Gastroesophageal sphincter (tissue), 4 donors: Measurements from ENCODE around the gene RRBP1. TPM values are rescaled to one million over a fixed set of nuclear protein-coding genes. Genes with fewer than 3 reads are reported as not detected.

ENCODE experiments used
- ATAC-seq: fragments of 150-250 bp; one replicate; pipeline ENCODE4 v1.9.1; 2016; ENCODE audit warnings: mild to moderate bottlenecking, moderate library complexity
- H3K27ac ChIP-seq, 4 donors: fragments of 200-600 bp; sonication (generic) in 3 of 4; 1 replicate in 3 of 4; 2 replicates in 1 of 4; pipeline ENCODE4 v1.5.1; 2016 to 2019
- H3K27me3 ChIP-seq: fragments of 200-600 bp; sonication (generic); one replicate; pipeline ENCODE4 v1.5.1; 2019
- H3K36me3 ChIP-seq, 2 donors: fragments of 200-600 bp; sonication (generic); one replicate each; pipeline ENCODE4 v1.5.1; 2019; ENCODE audit warnings: control low read depth in 1 of 2
- H3K4me1 ChIP-seq, 3 donors: fragments of 200-600 bp; sonication (generic); 1 replicate in 2 of 3; 2 replicates in 1 of 3; pipeline ENCODE4 v1.5.1; 2016 to 2019; ENCODE audit warnings: control low read depth in 2 of 3
- H3K4me3 ChIP-seq, 2 donors: fragments of 200-600 bp; sonication (generic); one replicate each; pipeline ENCODE4 v1.5.1; 2019; ENCODE audit warnings: mild to moderate bottlenecking in 1 of 2, moderate library complexity in 1 of 2
- H3K9me3 ChIP-seq, 3 donors: fragments of 200-600 bp; sonication (generic); one replicate each; pipeline ENCODE4 v1.5.1; 2017 to 2019; ENCODE audit warnings: control low read depth in 2 of 3
- EP300 ChIP-seq: sonication (generic); formaldehyde crosslinking; IDR thresholded peaks from one replicate; pipeline ENCODE4 v1.6.1; 2017; ENCODE audit warnings: antibody characterized with exemption, mild to moderate bottlenecking
- POLR2A ChIP-seq, 2 donors: fragments of 450-650 bp; IDR thresholded peaks; one replicate each; pipeline ENCODE4 v1.6.1; 2017; ENCODE audit warnings: antibody characterized with exemption in 2 of 2, mild to moderate bottlenecking in 2 of 2, moderate library complexity in 1 of 2
- POLR2AphosphoS5 ChIP-seq: sonication (generic); formaldehyde crosslinking; IDR thresholded peaks from one replicate; pipeline ENCODE4 v1.6.1; 2017; ENCODE audit warnings: antibody characterized with exemption
- WGBS, 2 donors: methylation state at CpG; one replicate each; pipeline ENCODE4 v1.1.5; 2018; ENCODE audit warnings: low coverage in 1 of 2; 5-methylcytosine and 5-hydroxymethylcytosine counted together
- total RNA-seq, 4 donors: library from RNA; depleted of rRNA; stranded (reverse); fragments of >200 nt; gene quantifications; one replicate each; pipeline ENCODE4 v1.1.0, GENCODE V29; 2016
- TF ChIP-seq, protein P1 (sequence below), 4 experiments: fragments of 200-600 bp in 2 of 4; fragments of 450-650 bp in 2 of 4; sonication (generic) in 1 of 4; IDR thresholded peaks; one replicate each; pipeline ENCODE4 v1.5.1; 2017 to 2019; ENCODE audit warnings: antibody characterized with exemption in 4 of 4, mild to moderate bottlenecking in 2 of 4, moderate library complexity in 2 of 4

The RRBP1 gene
- total RNA-seq, 4 donors from 2014 or later, result 61.2 to 89.8 (median 64.7) TPM

DNA sequence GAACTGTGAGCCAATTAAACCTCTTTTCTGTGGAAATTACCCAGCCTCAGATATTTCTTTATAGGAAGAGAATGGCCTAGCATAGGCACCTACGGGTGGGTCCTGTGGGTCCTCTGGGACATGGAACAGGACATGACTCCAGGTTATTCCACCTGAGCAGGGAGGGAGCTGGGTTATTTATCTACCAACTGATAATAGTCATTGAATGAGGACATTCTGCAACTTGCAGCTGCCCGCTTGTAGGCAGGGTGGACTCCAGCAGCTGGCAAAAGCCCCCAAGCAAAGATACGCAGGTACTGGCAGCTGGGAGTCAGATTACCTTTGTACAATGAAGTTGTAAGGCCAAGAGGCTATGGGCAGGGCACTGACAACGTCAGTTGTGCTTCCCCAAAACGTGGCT, 16.3 kb upstream of the RRBP1 start:
- Histone ChIP-seq H3K27ac (no peak overlapping the region), H3K4me1 (peaks cover 0 to 8% (median 0%) of the 10 kb centered on the region in 3 donors), H3K9me3 (peaks cover 0 to 9% (median 0%) of the 10 kb centered on the region in 3 donors), H3K4me3 (no peak overlapping the region), H3K36me3 (no peaks in the 10 kb centered on the region), H3K27me3 (no peaks in the 10 kb centered on the region)
- TF ChIP-seq, protein P1, sequence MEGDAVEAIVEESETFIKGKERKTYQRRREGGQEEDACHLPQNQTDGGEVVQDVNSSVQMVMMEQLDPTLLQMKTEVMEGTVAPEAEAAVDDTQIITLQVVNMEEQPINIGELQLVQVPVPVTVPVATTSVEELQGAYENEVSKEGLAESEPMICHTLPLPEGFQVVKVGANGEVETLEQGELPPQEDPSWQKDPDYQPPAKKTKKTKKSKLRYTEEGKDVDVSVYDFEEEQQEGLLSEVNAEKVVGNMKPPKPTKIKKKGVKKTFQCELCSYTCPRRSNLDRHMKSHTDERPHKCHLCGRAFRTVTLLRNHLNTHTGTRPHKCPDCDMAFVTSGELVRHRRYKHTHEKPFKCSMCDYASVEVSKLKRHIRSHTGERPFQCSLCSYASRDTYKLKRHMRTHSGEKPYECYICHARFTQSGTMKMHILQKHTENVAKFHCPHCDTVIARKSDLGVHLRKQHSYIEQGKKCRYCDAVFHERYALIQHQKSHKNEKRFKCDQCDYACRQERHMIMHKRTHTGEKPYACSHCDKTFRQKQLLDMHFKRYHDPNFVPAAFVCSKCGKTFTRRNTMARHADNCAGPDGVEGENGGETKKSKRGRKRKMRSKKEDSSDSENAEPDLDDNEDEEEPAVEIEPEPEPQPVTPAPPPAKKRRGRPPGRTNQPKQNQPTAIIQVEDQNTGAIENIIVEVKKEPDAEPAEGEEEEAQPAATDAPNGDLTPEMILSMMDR (IDR thresholded peaks at IDR 0.05), result no peak
- TF ChIP-seq POLR2A (IDR thresholded peaks at IDR 0.05), result no peak
- no peak for TF ChIP-seq POLR2AphosphoS5
- no peak for TF ChIP-seq EP300
- WGBS, 2 donors, result 53% methylated on average over 3 of the region's 5 CpGs; no CpG with 5 or more reads in 1 of the 2 donors
- ATAC-seq, result no peak

DNA sequence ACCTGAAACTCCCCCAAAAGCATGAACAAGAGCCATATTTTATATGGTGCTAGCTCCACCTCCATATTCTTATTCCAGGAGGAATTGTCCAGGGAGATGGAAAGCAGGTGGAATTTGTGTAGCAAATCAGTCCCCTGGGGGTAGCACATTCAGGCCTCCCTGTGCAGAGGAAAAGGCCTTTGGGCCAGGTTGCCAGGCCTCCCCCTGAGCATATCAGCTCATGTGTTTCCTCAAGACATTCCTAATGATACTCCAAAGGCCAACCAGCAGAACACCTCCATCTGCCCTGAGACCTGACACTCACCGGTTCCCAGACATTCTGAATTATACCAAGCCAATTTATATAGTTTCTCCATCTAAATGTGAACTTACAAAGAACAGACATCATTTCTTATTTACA, 15.1 kb upstream of the RRBP1 start:
- no peak for ATAC-seq
- TF ChIP-seq POLR2A (IDR thresholded peaks at IDR 0.05) (no peak), POLR2AphosphoS5 (no peak), EP300 (no peak)
- TF ChIP-seq, protein P1 (IDR thresholded peaks at IDR 0.05), result no peak
- H3K36me3 ChIP-seq, result no peaks in the 10 kb centered on the region
- no peak overlapping the region for H3K27ac ChIP-seq
- H3K4me1 ChIP-seq, result peaks cover 0 to 20% (median 0%) of the 10 kb centered on the region in 3 donors
- no peaks in the 10 kb centered on the region for H3K27me3 ChIP-seq
- WGBS, 2 donors, result 100% methylated on average over 1 of the region's 1 CpG
- H3K9me3 ChIP-seq, result peaks cover 0 to 9% (median 0%) of the 10 kb centered on the region in 3 donors
- no peak overlapping the region for H3K4me3 ChIP-seq

DNA sequence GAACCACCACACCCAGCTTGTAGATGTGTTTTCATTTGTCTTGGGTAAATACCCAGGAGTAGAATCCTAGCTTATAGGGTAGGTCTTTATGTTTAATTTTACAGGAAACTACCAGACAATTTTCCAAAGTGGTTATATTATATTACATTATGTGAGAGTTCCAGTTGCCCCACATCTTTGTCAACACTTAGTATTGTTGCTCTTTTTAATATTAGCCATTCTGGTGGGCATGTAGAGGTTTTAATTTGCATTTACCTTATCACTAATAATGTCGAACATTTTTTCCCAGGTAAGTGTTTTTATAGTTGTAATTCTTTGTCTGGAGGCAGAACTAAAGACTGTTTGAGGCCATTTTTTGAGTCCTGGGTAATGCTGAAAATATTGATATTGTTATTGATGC, 14.2 kb upstream of the RRBP1 start:
- TF ChIP-seq, protein P1 (IDR thresholded peaks at IDR 0.05), result no peak
- TF ChIP-seq POLR2A (IDR thresholded peaks at IDR 0.05), result no peak
- TF ChIP-seq EP300, result no peak
- TF ChIP-seq POLR2AphosphoS5, result no peak
- ATAC-seq, result no peak
- H3K27me3 ChIP-seq, result no peaks in the 10 kb centered on the region
- H3K27ac ChIP-seq, result no peak overlapping the region
- H3K36me3 ChIP-seq, result no peaks in the 10 kb centered on the region
- WGBS, 2 donors, result 100% methylated on average over 1 of the region's 1 CpG
- H3K9me3 ChIP-seq, result peaks cover 0 to 9% (median 0%) of the 10 kb centered on the region in 3 donors
- no peak overlapping the region for H3K4me3 ChIP-seq
- peaks cover 0 to 29% (median 0%) of the 10 kb centered on the region in 3 donors for H3K4me1 ChIP-seq

DNA sequence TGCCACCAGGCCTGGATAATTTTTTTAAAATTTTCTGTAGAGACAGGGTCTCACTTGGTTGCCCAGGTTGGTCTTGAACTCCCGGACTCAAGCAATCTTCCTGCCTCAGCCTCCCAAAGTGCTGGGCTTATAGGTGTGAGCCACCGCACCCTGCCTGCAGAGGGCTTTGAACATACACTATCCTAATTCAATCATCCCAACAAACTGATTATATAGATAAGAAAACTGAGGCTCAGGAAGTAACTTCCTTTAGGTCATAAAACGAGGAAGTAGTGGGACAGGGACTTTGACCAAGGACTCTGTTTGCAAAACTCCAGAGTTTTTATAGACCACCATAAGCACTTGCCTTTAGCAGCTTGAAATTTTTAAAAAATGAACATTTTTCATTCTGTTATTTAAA, 12.7 kb upstream of the RRBP1 start:
- no peak for ATAC-seq
- H3K4me3 ChIP-seq, result no peak overlapping the region
- no peaks in the 10 kb centered on the region for H3K27me3 ChIP-seq
- H3K9me3 ChIP-seq, result peaks cover 0 to 9% (median 0%) of the 10 kb centered on the region in 3 donors
- no peak for TF ChIP-seq EP300
- H3K36me3 ChIP-seq, result no peaks in the 10 kb centered on the region
- H3K27ac ChIP-seq, result no peak overlapping the region
- WGBS, 2 donors, result 67 to 85% methylated on average over 1 to 3 of the region's 3 CpGs
- H3K4me1 ChIP-seq, result peaks cover 0 to 34% (median 0%) of the 10 kb centered on the region in 3 donors

DNA sequence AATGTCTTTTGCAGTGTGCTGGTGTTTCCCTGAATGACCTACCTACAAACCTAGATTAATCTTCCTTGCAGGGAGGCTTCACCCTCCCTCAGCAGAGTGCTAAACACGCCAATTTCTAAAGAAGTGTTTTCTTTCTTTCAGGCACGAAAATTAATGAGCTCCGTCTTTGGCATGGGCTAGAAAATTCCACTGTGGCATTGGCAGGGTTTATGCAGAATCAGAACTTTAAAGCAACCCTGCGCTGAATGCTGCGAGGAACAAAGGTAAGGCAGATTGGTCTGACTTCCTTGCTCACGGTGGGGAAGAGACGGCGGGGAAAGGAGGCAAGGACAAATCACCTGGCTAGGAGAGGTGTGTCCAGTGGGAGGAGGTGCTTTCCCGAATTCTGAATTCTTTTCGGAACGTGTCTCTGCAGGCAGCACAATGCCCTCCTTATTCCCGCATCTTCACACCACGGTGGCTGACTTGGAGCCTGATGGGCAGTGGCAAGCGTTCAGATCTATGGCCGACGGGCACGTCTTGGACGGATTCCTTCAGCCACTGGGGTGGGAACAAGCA, 11.5 kb upstream of the RRBP1 start:
- Histone ChIP-seq H3K36me3 (no peaks in the 10 kb centered on the region), H3K4me3 (no peak overlapping the region), H3K27ac (peak overlapping the region in 3 of 4 donors; percentile 21 to 63 (median 26)), H3K9me3 (peaks cover 0 to 9% (median 0%) of the 10 kb centered on the region in 3 donors), H3K27me3 (no peaks in the 10 kb centered on the region), H3K4me1 (peaks cover 0 to 47% (median 0%) of the 10 kb centered on the region in 3 donors)
- 27 to 28% methylated on average over 3 to 11 of the region's 18 CpGs for WGBS, 2 donors
- TF ChIP-seq POLR2A (IDR thresholded peaks at IDR 0.05), result no peak
- peak; percentile 29 for TF ChIP-seq POLR2AphosphoS5
- ATAC-seq, result peak; percentile 55

DNA sequence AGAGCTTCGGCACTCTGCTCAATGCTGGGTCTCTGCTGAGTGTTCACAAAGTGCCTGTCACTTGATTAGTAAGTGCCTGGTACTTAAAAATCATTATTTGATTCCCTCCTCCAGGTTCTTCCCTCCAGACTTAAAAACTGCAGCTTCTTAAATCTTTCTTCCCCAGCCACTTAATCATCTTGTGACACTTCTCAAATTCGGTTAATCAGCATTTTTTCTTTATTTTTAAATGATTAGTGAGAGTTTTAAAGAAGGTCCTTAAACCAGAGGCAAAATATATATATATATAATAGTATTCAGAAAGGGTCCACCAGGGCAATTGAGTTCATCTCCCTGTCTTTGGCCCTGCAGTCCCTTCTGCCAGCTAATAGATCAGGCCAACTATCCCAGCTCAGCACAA, 9.7 kb upstream of the RRBP1 start:
- 84 to 89% methylated on average over 1 to 2 of the region's 2 CpGs for WGBS, 2 donors
- H3K36me3 ChIP-seq, result no peaks in the 10 kb centered on the region
- ATAC-seq, result no peak
- peaks cover 0 to 9% (median 0%) of the 10 kb centered on the region in 3 donors for H3K9me3 ChIP-seq
- H3K4me1 ChIP-seq, result peaks cover 0 to 47% (median 0%) of the 10 kb centered on the region in 3 donors
- no peak for TF ChIP-seq POLR2AphosphoS5
- TF ChIP-seq POLR2A (IDR thresholded peaks at IDR 0.05), result no peak
- TF ChIP-seq, protein P1 (IDR thresholded peaks at IDR 0.05), result no peak
- no peak overlapping the region for H3K27ac ChIP-seq
- no peaks in the 10 kb centered on the region for H3K27me3 ChIP-seq
- H3K4me3 ChIP-seq, result no peak overlapping the region
